ACC112 (cell line): ENCODE results near the gene ELMO2.
"Not testable (repeated sequence)": the region's sequence is repeated elsewhere in the genome, so short reads cannot be mapped to it uniquely, and the experiment has no call there.

Experiments
- H2AFZ ChIP-seq: fragments of 200-600 bp; sonication (generic); one replicate; pipeline ENCODE4 v1.6.0; 2017; ENCODE audit warnings: antibody characterized with exemption, low read length; ENCODE audit not compliant: unreplicated experiment
- H3K27ac ChIP-seq: fragments of 200-600 bp; sonication (generic); 2 replicates; pipeline ENCODE4 v1.5.1; 2014; ENCODE audit warnings: low read depth, mild to moderate bottlenecking, antibody characterized with exemption, low read length, moderate library complexity
- H3K27me3 ChIP-seq: fragments of 200-600 bp; sonication (generic); 2 replicates; pipeline ENCODE4 v1.6.1; 2014; ENCODE audit warnings: mild to moderate bottlenecking, antibody characterized with exemption, low read length, moderate library complexity, mixed read lengths; ENCODE audit not compliant: insufficient read depth
- H3K36me3 ChIP-seq: fragments of 200-600 bp; sonication (generic); 2 replicates; pipeline ENCODE4 v1.6.1; 2016; ENCODE audit warnings: mild to moderate bottlenecking, antibody characterized with exemption, low read length, moderate library complexity, mixed read lengths; ENCODE audit not compliant: insufficient read depth
- H3K4me1 ChIP-seq: fragments of 200-600 bp; sonication (generic); one replicate; pipeline ENCODE4 v1.6.1; 2016; ENCODE audit warnings: low read length, mixed read lengths; ENCODE audit not compliant: insufficient read depth, unreplicated experiment, control insufficient read depth
- H3K4me3 ChIP-seq: fragments of 200-600 bp; sonication (generic); 2 replicates; pipeline ENCODE4 v1.5.1; 2014; ENCODE audit warnings: mild to moderate bottlenecking, low read depth, low read length
- H3K79me2 ChIP-seq: fragments of 200-600 bp; sonication (generic); one replicate; pipeline ENCODE4 v1.6.0; 2016; ENCODE audit warnings: low read length; ENCODE audit not compliant: control insufficient read depth, unreplicated experiment, insufficient read depth

Gene ELMO2

DNA sequence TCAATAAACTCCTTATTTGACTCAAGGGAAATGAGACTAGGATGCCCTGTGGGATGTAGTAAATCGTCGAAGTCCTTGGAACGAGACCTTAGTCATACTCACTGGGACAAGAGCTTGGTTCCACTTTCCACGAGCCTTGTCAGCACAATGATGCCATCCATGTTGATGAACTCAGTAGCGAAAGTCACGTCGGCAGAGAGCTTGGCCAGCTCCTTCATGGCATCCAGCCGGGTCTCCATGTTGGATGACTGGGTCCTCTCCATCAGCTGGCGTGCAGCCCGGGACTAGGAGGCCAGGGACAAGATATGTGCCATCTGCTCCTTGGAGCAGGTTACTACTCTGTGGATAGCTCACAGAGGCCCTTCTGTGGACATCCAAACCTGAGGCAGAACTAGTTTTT lies 17.5 kb downstream of the ELMO2 start:
- no peaks in the 10 kb centered on the region for H3K27me3 ChIP-seq
- no peaks in the 10 kb centered on the region for H3K4me1 ChIP-seq
- H3K4me3 ChIP-seq: no peak overlapping the region
- H3K36me3 ChIP-seq: peaks cover 12% of the 10 kb centered on the region
- no peak overlapping the region for H2AFZ ChIP-seq
- no peaks in the 10 kb centered on the region for H3K79me2 ChIP-seq
- H3K27ac ChIP-seq: no peak overlapping the region

DNA sequence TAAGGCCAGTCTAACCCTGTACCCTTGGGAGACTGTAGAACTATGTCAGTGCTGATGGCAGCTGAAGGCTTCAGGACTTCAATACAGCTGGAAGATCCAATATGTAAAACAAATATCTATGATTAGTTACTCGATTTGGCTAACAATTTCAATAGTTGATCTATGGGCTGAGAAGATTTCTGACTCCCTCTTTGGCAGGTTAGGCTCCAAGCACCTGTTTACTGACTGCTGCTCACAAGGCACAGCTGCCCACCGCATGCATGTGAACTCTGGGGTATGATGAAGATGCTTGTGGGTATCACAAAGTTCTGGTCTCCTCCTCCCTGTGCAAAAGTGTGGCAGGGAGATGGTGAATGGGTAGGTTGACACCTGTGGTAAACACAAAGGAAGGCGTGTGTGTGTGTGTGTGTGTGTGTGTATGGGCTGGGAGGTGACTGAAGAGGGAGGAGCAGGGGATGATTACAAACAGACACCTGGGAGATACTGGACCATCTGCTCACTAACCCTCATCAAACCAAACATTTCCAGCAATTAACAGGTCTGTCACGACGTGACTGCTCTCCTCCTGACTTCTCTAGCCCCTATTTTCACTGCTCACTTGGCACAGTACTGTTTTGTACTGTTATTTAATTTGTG lies 18.1 kb downstream of the ELMO2 start:
- H2AFZ ChIP-seq: no peak overlapping the region
- peaks cover 12% of the 10 kb centered on the region for H3K36me3 ChIP-seq
- no peaks in the 10 kb centered on the region for H3K4me1 ChIP-seq
- H3K27ac ChIP-seq: no peak overlapping the region
- no peaks in the 10 kb centered on the region for H3K79me2 ChIP-seq
- H3K27me3 ChIP-seq: no peaks in the 10 kb centered on the region
- no peak overlapping the region for H3K4me3 ChIP-seq

- H3K4me3 ChIP-seq, H3K27me3 ChIP-seq, H3K27ac ChIP-seq, H3K4me1 ChIP-seq, H3K79me2 ChIP-seq, H2AFZ ChIP-seq: not testable (repeated sequence)
- peaks cover 10% of the 10 kb centered on the region; the same call in 1 of the 2 replicates for H3K36me3 ChIP-seq
These were observed 19.4 kb downstream of the ELMO2 start for GRCh38 chr20:46387054-46387453.

DNA sequence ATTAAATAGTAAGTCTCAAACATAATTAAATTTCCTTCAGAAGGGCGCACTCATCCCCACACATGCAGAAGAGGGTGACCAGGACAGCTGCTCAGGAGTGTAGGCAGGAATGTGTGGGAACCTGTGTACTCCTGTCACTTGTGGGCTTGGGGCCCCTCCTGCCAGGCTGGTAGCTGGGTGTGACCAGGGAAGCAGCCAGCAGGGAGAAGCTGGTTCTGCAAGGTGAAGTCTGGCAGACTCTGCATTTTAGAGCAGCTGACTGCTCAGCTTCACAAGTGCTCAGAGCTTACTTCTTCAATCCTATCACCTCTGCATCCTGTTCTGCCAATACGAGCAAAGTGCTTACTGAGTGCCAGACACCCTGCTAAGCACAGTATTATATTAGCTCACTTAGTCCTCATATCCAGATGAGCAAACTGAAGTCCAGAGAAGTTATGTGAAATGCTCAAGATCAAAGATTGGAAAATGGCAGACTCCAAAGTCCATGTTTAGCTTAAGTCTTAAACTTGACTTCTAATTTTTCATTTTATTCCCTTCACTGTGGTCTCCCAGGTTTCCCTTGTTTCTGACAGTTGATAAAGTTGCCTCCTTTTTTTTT lies 27.9 kb downstream of the ELMO2 start:
- Histone ChIP-seq H3K4me1 (peaks cover 3% of the 10 kb centered on the region), H3K79me2 (no peaks in the 10 kb centered on the region), H3K36me3 (peaks cover 1% of the 10 kb centered on the region), H3K27ac (no peak overlapping the region), H3K27me3 (no peaks in the 10 kb centered on the region), H3K4me3 (no peak overlapping the region), H2AFZ (no peak overlapping the region)

GRCh38 chr20:46377518-46377917 lies 28.9 kb downstream of the ELMO2 start:
- Histone ChIP-seq H3K36me3 (peaks cover 8% of the 10 kb centered on the region), H3K27me3 (no peaks in the 10 kb centered on the region), H3K4me3 (no peak overlapping the region), H3K4me1 (peaks cover 3% of the 10 kb centered on the region), H2AFZ (no peak overlapping the region), H3K27ac (no peak overlapping the region), H3K79me2 (no peaks in the 10 kb centered on the region)

DNA sequence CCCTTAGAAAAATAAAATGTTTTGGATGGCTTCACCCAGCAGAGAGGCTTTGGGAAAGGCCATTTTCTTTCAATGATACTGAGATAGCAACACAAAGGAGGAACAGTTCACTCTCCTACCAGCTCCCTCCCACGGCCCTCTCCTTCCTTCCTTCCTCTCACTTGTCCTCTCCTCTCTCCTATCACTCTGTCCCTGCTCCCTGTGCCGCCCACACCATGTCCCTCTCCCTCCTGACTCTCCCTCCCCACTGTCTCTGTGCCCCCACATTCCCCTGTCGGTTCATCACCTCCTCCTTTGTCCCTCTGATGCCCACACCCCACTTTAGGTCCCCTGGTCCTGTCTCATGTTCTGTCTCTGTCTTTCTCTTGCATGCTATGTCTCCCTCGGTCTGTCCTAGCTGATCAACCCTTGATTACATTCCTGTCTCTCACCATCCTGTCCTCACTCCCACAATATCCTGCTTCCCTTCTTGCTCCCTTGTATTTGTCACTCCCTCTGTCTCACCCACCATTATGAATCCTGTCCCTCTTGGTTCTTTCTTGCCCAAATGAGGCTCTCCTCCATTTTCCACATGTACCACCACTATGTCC lies 30.1 kb downstream of the ELMO2 start:
- Histone ChIP-seq H3K4me3 (no peak overlapping the region), H3K79me2 (no peaks in the 10 kb centered on the region), H3K4me1 (peaks cover 13% of the 10 kb centered on the region), H3K27me3 (no peaks in the 10 kb centered on the region), H2AFZ (no peak overlapping the region), H3K36me3 (peaks cover 12% of the 10 kb centered on the region), H3K27ac (no peak overlapping the region)

- Histone ChIP-seq H3K36me3 (peaks cover 17% of the 10 kb centered on the region), H3K27ac (no peak overlapping the region), H3K79me2 (no peaks in the 10 kb centered on the region)
These were observed 30.6 kb downstream of the ELMO2 start for GRCh38 chr20:46375771-46376170.

GRCh38 chr20:46374383-46374782 lies 32.0 kb downstream of the ELMO2 start:
- Histone ChIP-seq H3K27me3 (no peaks in the 10 kb centered on the region), H3K79me2 (no peaks in the 10 kb centered on the region), H2AFZ (no peak overlapping the region), H3K36me3 (peaks cover 27% of the 10 kb centered on the region; the same call in 1 of the 2 replicates), H3K27ac (no peak overlapping the region), H3K4me1 (peaks cover 21% of the 10 kb centered on the region), H3K4me3 (no peak overlapping the region)

More at GRCh38 chr20:46375771-46376170, 30.6 kb downstream of the ELMO2 start:
- H3K27me3 ChIP-seq: no peaks in the 10 kb centered on the region
- H3K4me1 ChIP-seq: peaks cover 18% of the 10 kb centered on the region
- H3K4me3 ChIP-seq: no peak overlapping the region
- H2AFZ ChIP-seq: no peak overlapping the region

GRCh38 chr20:46371656-46372055 lies 34.8 kb downstream of the ELMO2 start:
- Histone ChIP-seq H3K4me3 (no peak overlapping the region), H3K36me3 (peaks cover 27% of the 10 kb centered on the region; the same call in 1 of the 2 replicates), H3K27me3 (no peaks in the 10 kb centered on the region), H3K27ac (peak overlapping the region; percentile 70), H2AFZ (no peak overlapping the region), H3K79me2 (no peaks in the 10 kb centered on the region), H3K4me1 (peaks cover 35% of the 10 kb centered on the region)

DNA sequence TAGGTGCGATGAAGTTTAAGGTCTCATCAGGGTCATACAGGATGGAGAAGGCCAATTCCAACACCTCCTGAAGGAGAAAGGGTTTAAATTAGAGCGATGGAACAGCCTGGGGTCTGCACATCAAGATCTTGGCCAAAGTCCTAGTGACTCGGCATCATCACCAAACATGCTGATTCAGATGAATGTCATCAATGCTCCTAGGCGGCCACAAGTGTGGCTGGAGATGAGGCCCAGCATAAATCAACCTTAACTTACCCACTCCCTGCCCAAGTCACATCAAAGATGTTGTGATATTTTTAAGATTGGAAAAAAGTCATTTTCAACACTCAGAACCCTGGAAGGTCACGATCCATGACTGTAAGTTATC lies 37.5 kb downstream of the ELMO2 start:
- Histone ChIP-seq H3K79me2 (no peaks in the 10 kb centered on the region), H3K36me3 (peaks cover 27% of the 10 kb centered on the region; the same call in 1 of the 2 replicates), H3K27me3 (no peaks in the 10 kb centered on the region), H3K4me3 (no peak overlapping the region), H2AFZ (no peak overlapping the region), H3K4me1 (peaks cover 32% of the 10 kb centered on the region), H3K27ac (peak overlapping the region; percentile 24)
